Activated T-cell treated with anti-CD3 and anti-CD28 coated beads for 24 hours (primary cell): ENCODE data around the gene C19orf44.
"Not testable (repeated sequence)": the region's sequence is repeated elsewhere in the genome, so short reads cannot be mapped to it uniquely, and the experiment has no call there.

ENCODE experiments used
- DNase-seq: peaks from one replicate; pipeline ENCODE4 v3.0.0-alpha.2; 2020; ENCODE audit warnings: low read depth

Gene C19orf44

GRCh38 chr19:16537111-16537510 lies 40.9 kb downstream of the C19orf44 start:
- DNase-seq = no peak

- no peak for DNase-seq
Observed at GRCh38 chr19:16540948-16541347, 44.8 kb downstream of the C19orf44 start.

- DNase-seq = no peak
Observed at GRCh38 chr19:16541526-16542044, 45.4 kb downstream of the C19orf44 start.

- DNase-seq = peak; percentile 91
Observed at GRCh38 chr19:16542045-16542909, 46.1 kb downstream of the C19orf44 start, which contains the start of gene CHERP. TSS of gene CHERP (minus strand) at chr19:16542437. CDS start at chr19:16542378, 59 bp downstream.

GRCh38 chr19:16542910-16543472 lies 46.8 kb downstream of the C19orf44 start:
- DNase-seq = no peak

- DNase-seq = not testable (repeated sequence)
Observed at GRCh38 chr19:16543734-16544133, 47.5 kb downstream of the C19orf44 start.

GRCh38 chr19:16544473-16545231 lies 48.5 kb downstream of the C19orf44 start:
- DNase-seq = no peak

- DNase-seq = no peak
Observed at GRCh38 chr19:16548956-16549355, 52.8 kb downstream of the C19orf44 start.

GRCh38 chr19:16551902-16552301 lies 55.7 kb downstream of the C19orf44 start:
- DNase-seq = not testable (repeated sequence)

GRCh38 chr19:16554776-16555175 lies 58.6 kb downstream of the C19orf44 start:
- DNase-seq = no peak

- no peak for DNase-seq
Observed at GRCh38 chr19:16559780-16560276, 63.6 kb downstream of the C19orf44 start.

- DNase-seq = no peak
Observed at GRCh38 chr19:16561382-16561781, 65.2 kb downstream of the C19orf44 start.

GRCh38 chr19:16562608-16563025 lies 66.4 kb downstream of the C19orf44 start:
- no peak for DNase-seq

GRCh38 chr19:16564842-16565241 lies 68.6 kb downstream of the C19orf44 start:
- DNase-seq = no peak

GRCh38 chr19:16566161-16566560 lies 70.0 kb downstream of the C19orf44 start:
- peak; percentile 57 for DNase-seq

GRCh38 chr19:16566702-16567101 lies 70.5 kb downstream of the C19orf44 start:
- no peak for DNase-seq

- no peak for DNase-seq
Observed at GRCh38 chr19:16569609-16570320, 73.6 kb downstream of the C19orf44 start.
